Panc1 (cell line): ENCODE results near the gene CEP57. TPM values are rescaled to one million over a fixed set of nuclear protein-coding genes. Genes with fewer than 3 reads are reported as not detected.

Experiments
- ATAC-seq: fragments of 200-7000 bp; cut with Tn5 transposase; 2 replicates; pipeline ENCODE4 v1.9.1; 2020; ENCODE audit warnings: mild to moderate bottlenecking, moderate library complexity
- BruUV-seq: library from RNA; stranded (reverse); fragments of 400-500 nt; replicated peaks from 2 replicates; lab custom pipeline; 2021; lab: Mats Ljungman, UMichigan
- CTCF ChIA-PET: fragments of 300-600 bp; sonication (Branson Sonifier 250); formaldehyde crosslinking; loops from one replicate; lab custom pipeline; 2022; ENCODE audit warnings: antibody characterized with exemption; lab: Charles Lee
- POLR2A ChIA-PET: fragments of 300-600 bp; sonication (Branson Sonifier 250); formaldehyde crosslinking; loops from one replicate; lab custom pipeline; 2022; ENCODE audit warnings: antibody characterized with exemption; lab: Charles Lee
- DNase-seq: peaks from one replicate; pipeline ENCODE4 v3.0.0-alpha.2; 2010; ENCODE audit warnings: low read depth, low spot score
- H3K27ac ChIP-seq: 2 replicates; pipeline ENCODE4 v1.5.1; 2011; ENCODE audit warnings: mild to moderate bottlenecking, low read length, inconsistent platforms
- H3K27me3 ChIP-seq: fragments of 200-500 bp; sonication (Bioruptor generic); 2 replicates; pipeline ENCODE4 v1.6.0; 2014; ENCODE audit warnings: low read length, inconsistent platforms; ENCODE audit not compliant: control insufficient read depth, insufficient read depth
- H3K36me3 ChIP-seq: fragments of 200-500 bp; sonication (Bioruptor generic); 2 replicates; pipeline ENCODE4 v1.5.1; 2014; ENCODE audit warnings: inconsistent platforms, mild to moderate bottlenecking, low read length, moderate library complexity; ENCODE audit not compliant: control insufficient read depth, insufficient read depth
- H3K4me1 ChIP-seq: 2 replicates; pipeline ENCODE4 v1.5.1; 2011; ENCODE audit warnings: inconsistent platforms, mild to moderate bottlenecking, low read length, moderate library complexity; ENCODE audit not compliant: control insufficient read depth, insufficient read depth
- H3K4me3 ChIP-seq, 2 experiments: 2 replicates each; pipeline ENCODE4 v1.5.1; 2011 to 2012; ENCODE audit warnings: low read depth in 2 of 2, low read length in 2 of 2, mild to moderate bottlenecking in 2 of 2, inconsistent platforms in 1 of 2, moderate library complexity in 1 of 2
- H3K9me3 ChIP-seq: fragments of 200-500 bp; sonication (Bioruptor generic); 2 replicates; pipeline ENCODE4 v1.5.1; 2014; ENCODE audit warnings: low read depth, mild to moderate bottlenecking, inconsistent platforms, low read length, moderate library complexity; ENCODE audit not compliant: control insufficient read depth, insufficient read depth
- CTCF ChIP-seq: fragments of 450-650 bp; IDR thresholded peaks from 2 replicates; pipeline ENCODE4 v1.5.1; 2017; ENCODE audit warnings: mild to moderate bottlenecking
- POLR2AphosphoS5 ChIP-seq: IDR thresholded peaks from 2 replicates; pipeline ENCODE4 v1.6.1; 2012; ENCODE audit warnings: mild to moderate bottlenecking, low read depth, low read length, moderate library complexity
- REST ChIP-seq, 2 experiments: IDR thresholded peaks; 2 replicates each; pipeline ENCODE4 v1.6.1; 2011 to 2012; ENCODE audit warnings: low read depth in 2 of 2, control low read depth in 1 of 2, low read length in 1 of 2, mild to moderate bottlenecking in 1 of 2, moderate library complexity in 1 of 2; ENCODE audit not compliant: insufficient read depth in 1 of 2
- SIN3A ChIP-seq: IDR thresholded peaks from 2 replicates; pipeline ENCODE4 v1.6.1; 2012; ENCODE audit warnings: low read depth, mild to moderate bottlenecking, low read length, moderate library complexity, borderline replicate concordance; ENCODE audit not compliant: insufficient read depth
- TCF7L2 ChIP-seq: IDR thresholded peaks from 2 replicates; pipeline ENCODE4 v1.6.1; 2011; ENCODE audit warnings: mild to moderate bottlenecking, low read depth, low read length, inconsistent platforms
- in situ Hi-C: cut with HindIII; loops from 2 replicates; pipeline ENCODE4 v1.10.0; 2016; ENCODE audit warnings: low sequenced_read_pairs, low pct_unique_long_range_greater_than_20kb
- intact Hi-C: fragments of 100-400 bp; cut with micrococcal nuclease; formaldehyde crosslinking; loops from one replicate; pipeline ENCODE4 v1.10.0; 2022; ENCODE audit not compliant: unreplicated experiment
- total RNA-seq: library from RNA; stranded (reverse); gene quantifications from one replicate; pipeline ENCODE4 v1.2.1, GENCODE V29; 2021; ENCODE audit not compliant: unreplicated experiment

CEP57 gene
- total RNA-seq, 1 experiment from 2014 or later, result 50.3 TPM

- peaks cover 21% of the 10 kb centered on the region for H3K4me1 ChIP-seq
- no peak overlapping the region for H3K4me3 ChIP-seq
- no peaks in the 10 kb centered on the region; the same call in 1 of the 2 replicates for H3K36me3 ChIP-seq
- H3K27ac ChIP-seq, result no peak overlapping the region
- ATAC-seq (no peak), DNase-seq (no peak)
- ChIA-PET POLR2A (no interaction called here), CTCF (interaction anchor here (1.1 kb wide), 1 partner anchor 549 kb away, joined by 3 read pairs; the partner anchor contains the start of gene MAML2)
- BruUV-seq, result no TSS peak
- no peaks in the 10 kb centered on the region for H3K27me3 ChIP-seq
- intact Hi-C loops, result loop anchor here (5.0 kb wide), 1 partner anchor 633 kb away; no protein-coding TSS in a partner anchor
- in situ Hi-C loops, result no loop called here
- H3K9me3 ChIP-seq, result no peaks in the 10 kb centered on the region
- TF ChIP-seq CTCF, result no peak
- no peak for TF ChIP-seq SIN3A
- no peak for TF ChIP-seq TCF7L2
- TF ChIP-seq REST (IDR thresholded peaks at IDR 0.05; ENCODE audit: insufficient read depth in 1 of 2, low read depth in 2 of 2, low read length in 1 of 2), result no peak
- TF ChIP-seq POLR2AphosphoS5, result no peak
These were observed 3.8 kb downstream of the CEP57 start for GRCh38 chr11:95794086-95794485.

DNA sequence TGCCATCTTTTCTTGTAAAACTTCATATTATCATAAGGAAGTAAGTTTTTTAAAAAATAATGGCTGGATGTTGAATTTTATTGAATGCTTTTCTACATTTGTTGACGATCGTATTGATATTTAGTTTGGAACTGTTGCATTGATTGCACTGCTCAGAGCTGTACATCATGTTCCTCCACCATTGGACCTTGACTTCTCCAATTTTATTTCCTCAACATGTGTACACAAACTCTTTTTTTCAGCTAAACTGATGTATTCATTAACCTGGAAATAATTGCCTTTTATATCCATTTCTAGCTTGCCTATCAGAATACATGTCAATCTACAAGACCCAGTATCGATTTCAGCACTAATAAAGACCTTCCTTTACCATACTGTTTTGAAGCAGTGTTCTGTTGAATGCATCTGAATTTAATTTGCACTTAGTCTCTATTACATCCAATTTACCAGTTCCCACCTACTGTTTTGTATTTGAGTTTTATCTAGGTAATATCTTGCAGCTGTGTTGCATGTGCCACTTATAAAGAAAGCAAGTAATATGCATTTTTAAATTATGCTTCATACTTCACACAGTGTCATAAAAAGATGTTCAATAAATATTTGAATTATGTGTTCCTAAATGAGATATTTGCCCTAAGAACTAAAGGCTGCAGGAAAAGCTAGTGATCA, 5.5 kb downstream of the CEP57 start:
- Histone ChIP-seq H3K27me3 (no peaks in the 10 kb centered on the region), H3K36me3 (peaks cover 2% of the 10 kb centered on the region), H3K9me3 (no peaks in the 10 kb centered on the region), H3K27ac (no peak overlapping the region), H3K4me1 (peaks cover 21% of the 10 kb centered on the region), H3K4me3 (no peak overlapping the region)
- ATAC-seq, result no peak
- CTCF ChIA-PET, result no interaction called here
- intact Hi-C loops (no loop called here), in situ Hi-C loops (no loop called here)
- no TSS peak for BruUV-seq
- TF ChIP-seq POLR2AphosphoS5 (no peak), SIN3A (no peak), TCF7L2 (no peak), CTCF (no peak), REST (IDR thresholded peaks at IDR 0.05; ENCODE audit: insufficient read depth in 1 of 2, low read depth in 2 of 2, low read length in 1 of 2) (no peak)
- no peak for DNase-seq
- POLR2A ChIA-PET, result interaction anchor here (0.6 kb wide), 2 partner anchors 204 to 597 kb away, joined by 4 to 5 read pairs; no protein-coding TSS in a partner anchor
